GM12872 (cell line): ENCODE data around the gene KIF16B.

Experiments used
- CTCF ChIP-seq: IDR thresholded peaks from 3 replicates; pipeline ENCODE4 v1.5.1; 2011; ENCODE audit warnings: low read depth, mild to moderate bottlenecking, low read length, moderate library complexity; ENCODE audit not compliant: insufficient read depth

The KIF16B gene

GRCh38 chr20:16346956-16347355, 226.3 kb downstream of the KIF16B start:
- no peak for TF ChIP-seq CTCF

GRCh38 chr20:16337707-16338106, 235.5 kb downstream of the KIF16B start:
- no peak for TF ChIP-seq CTCF

- no peak for TF ChIP-seq CTCF
These were observed 245.6 kb downstream of the KIF16B start for GRCh38 chr20:16327606-16328005.

- no peak for TF ChIP-seq CTCF
These were observed 252.0 kb downstream of the KIF16B start for GRCh38 chr20:16321291-16321690.

- TF ChIP-seq CTCF, result no peak
These were observed 255.5 kb downstream of the KIF16B start for GRCh38 chr20:16317445-16318362.

- no peak for TF ChIP-seq CTCF
These were observed 256.7 kb downstream of the KIF16B start for GRCh38 chr20:16316513-16316912.

- no peak for TF ChIP-seq CTCF
These were observed 258.5 kb downstream of the KIF16B start for GRCh38 chr20:16314748-16315159.
